Stimulated activated CD4-positive, alpha-beta T cell treated with anti-CD3 and anti-CD28 coated beads, TNF-alpha, amount 100 ng/mL, for 1 hour (primary cell): ENCODE results near the gene DNAJC11.
A peak's percentile ranks its signal among the peaks of the same experiment; 100 is the strongest.

Source experiments
- DNase-seq, 3 donors: peaks; one replicate each; pipeline ENCODE4 v3.0.0-alpha.2; 2020; ENCODE audit warnings: low read depth in 3 of 3, low spot score in 1 of 3

Gene DNAJC11

GRCh38 chr1:6625584-6626149 lies 75.9 kb downstream of the DNAJC11 start:
- DNase-seq = no peak

GRCh38 chr1:6624710-6625583 lies 76.7 kb downstream of the DNAJC11 start, which contains the start of gene THAP3:
THAP3 (plus strand) TSS chr1:6624868; CDS start chr1:6625219, 351 bp downstream.
- DNase-seq = peak; percentile 73 to 89 (median 81)

GRCh38 chr1:6623269-6623965 lies 78.2 kb downstream of the DNAJC11 start:
- DNase-seq = no peak

- DNase-seq = no peak
Measured at GRCh38 chr1:6622396-6623152, 79.0 kb downstream of the DNAJC11 start.

GRCh38 chr1:6621429-6622391 lies 79.9 kb downstream of the DNAJC11 start:
- DNase-seq = no peak

- DNase-seq = no peak
Measured at GRCh38 chr1:6619045-6619444, 82.6 kb downstream of the DNAJC11 start.

GRCh38 chr1:6614929-6615785 lies 86.5 kb downstream of the DNAJC11 start:
- no peak for DNase-seq

GRCh38 chr1:6614019-6614928 lies 87.3 kb downstream of the DNAJC11 start:
- peak in 1 of 3 donors; percentile 59 for DNase-seq

- DNase-seq = peak; percentile 99
Measured at GRCh38 chr1:6613361-6614018, 88.1 kb downstream of the DNAJC11 start, which contains the start of gene PHF13. PHF13 (plus strand) TSS chr1:6613731; CDS start chr1:6614067, 336 bp downstream.

- DNase-seq = no peak
Measured at GRCh38 chr1:6612641-6613360, 88.8 kb downstream of the DNAJC11 start.

- no peak for DNase-seq
Measured at GRCh38 chr1:6603915-6604558, 97.6 kb downstream of the DNAJC11 start.

GRCh38 chr1:6603238-6603914 lies 98.2 kb downstream of the DNAJC11 start:
- DNase-seq = peak in 1 of 3 donors; percentile 33

- peak; percentile 69 to 85 (median 76) for DNase-seq
Measured at GRCh38 chr1:6602669-6603237, 98.9 kb downstream of the DNAJC11 start, which contains the start of gene KLHL21. KLHL21 (minus strand) TSS chr1:6602869; CDS start chr1:6602817, 52 bp downstream.

- DNase-seq = no peak
Measured at GRCh38 chr1:6601923-6602668, 99.5 kb downstream of the DNAJC11 start.
